ENCODE data around the gene MYH10.

Gene MYH10

GRCh38 chr17:8472663-8473062 is 157.9 kb downstream of the MYH10 start:
- DNase-seq, result no peak

- no peak for DNase-seq
Observed at GRCh38 chr17:8470447-8471047, 160.0 kb downstream of the MYH10 start.

- DNase-seq, result no peak
Observed at GRCh38 chr17:8469964-8470363, 160.6 kb downstream of the MYH10 start.

GRCh38 chr17:8468980-8469379 is 161.5 kb downstream of the MYH10 start:
- DNase-seq, result no peak

GRCh38 chr17:8468127-8468526 is 162.4 kb downstream of the MYH10 start:
- DNase-seq, result no peak

- DNase-seq, result no peak
Observed at GRCh38 chr17:8467527-8467926, 163.0 kb downstream of the MYH10 start.

- no peak for DNase-seq
Observed at GRCh38 chr17:8466873-8467272, 163.7 kb downstream of the MYH10 start.

GRCh38 chr17:8466456-8466855 is 164.1 kb downstream of the MYH10 start:
- DNase-seq, result no peak

- no peak for DNase-seq
Observed at GRCh38 chr17:8465759-8466158, 164.8 kb downstream of the MYH10 start.

GRCh38 chr17:8465356-8465755 is 165.2 kb downstream of the MYH10 start:
- DNase-seq, result no peak

GRCh38 chr17:8464941-8465340 is 165.6 kb downstream of the MYH10 start:
- no peak for DNase-seq

- DNase-seq, result no peak
Observed at GRCh38 chr17:8463099-8463498, 167.4 kb downstream of the MYH10 start.

GRCh38 chr17:8462564-8462963 is 168.0 kb downstream of the MYH10 start:
- DNase-seq, result no peak

- no peak for DNase-seq
Observed at GRCh38 chr17:8459831-8460230, 170.7 kb downstream of the MYH10 start.

GRCh38 chr17:8459107-8459506 is 171.4 kb downstream of the MYH10 start:
- no peak for DNase-seq

GRCh38 chr17:8458128-8458527 is 172.4 kb downstream of the MYH10 start:
- DNase-seq, result no peak

- DNase-seq, result no peak
Observed at GRCh38 chr17:8455665-8456209, 174.8 kb downstream of the MYH10 start.

- DNase-seq, result no peak
Observed at GRCh38 chr17:8453326-8453725, 177.2 kb downstream of the MYH10 start.

GRCh38 chr17:8451933-8452614 is 178.5 kb downstream of the MYH10 start:
- no peak for DNase-seq

- DNase-seq, result no peak
Observed at GRCh38 chr17:8448310-8448709, 182.2 kb downstream of the MYH10 start.

- no peak for DNase-seq
Observed at GRCh38 chr17:8447799-8448198, 182.7 kb downstream of the MYH10 start.

- no peak for DNase-seq
Observed at GRCh38 chr17:8445536-8445935, 185.0 kb downstream of the MYH10 start.

GRCh38 chr17:8444494-8444893 is 186.0 kb downstream of the MYH10 start:
- no peak for DNase-seq

GRCh38 chr17:8443756-8444155 is 186.8 kb downstream of the MYH10 start:
- DNase-seq, result no peak

All from right kidney (tissue), 1 donor.